Body of pancreas (tissue), 4 donors: ENCODE measurements around the gene E2F3.

ENCODE experiments used
- POLR2A ChIP-seq, 3 donors: fragments of 450-650 bp; IDR thresholded peaks; one replicate each; pipeline ENCODE4 v1.6.1; 2016; ENCODE audit warnings: antibody characterized with exemption in 3 of 3, mild to moderate bottlenecking in 2 of 3
- TF ChIP-seq, protein P1 (sequence below), 7 experiments: fragments of 450-650 bp in 4 of 7; fragments of 200-600 bp in 3 of 7; sonication (generic) in 3 of 7; IDR thresholded peaks; one replicate each; pipeline ENCODE4 v1.5.1; 2016 to 2019; ENCODE audit warnings: antibody characterized with exemption in 7 of 7

DNA sequence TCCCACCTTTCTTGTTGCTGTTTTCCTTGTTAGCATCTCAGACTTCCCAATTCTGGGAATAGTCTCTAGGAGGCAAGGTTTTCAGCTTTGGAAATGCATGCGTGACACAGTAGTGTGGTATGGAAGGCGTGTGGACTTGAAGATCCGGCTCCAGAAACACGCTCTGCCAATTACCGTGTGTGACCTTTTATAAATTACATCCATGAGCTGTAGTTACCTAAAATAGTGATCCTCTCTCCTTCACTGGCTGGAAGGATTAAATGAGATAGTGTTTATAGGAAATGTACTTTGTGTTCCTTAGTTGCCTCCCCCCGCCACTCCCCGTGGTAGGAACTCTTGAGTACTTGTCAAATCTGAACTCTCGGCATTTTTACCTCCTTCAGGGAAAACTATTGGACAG, 13.0 kb downstream of the E2F3 start:
- TF ChIP-seq POLR2A (IDR thresholded peaks at IDR 0.05): no peak
- TF ChIP-seq, protein P1, sequence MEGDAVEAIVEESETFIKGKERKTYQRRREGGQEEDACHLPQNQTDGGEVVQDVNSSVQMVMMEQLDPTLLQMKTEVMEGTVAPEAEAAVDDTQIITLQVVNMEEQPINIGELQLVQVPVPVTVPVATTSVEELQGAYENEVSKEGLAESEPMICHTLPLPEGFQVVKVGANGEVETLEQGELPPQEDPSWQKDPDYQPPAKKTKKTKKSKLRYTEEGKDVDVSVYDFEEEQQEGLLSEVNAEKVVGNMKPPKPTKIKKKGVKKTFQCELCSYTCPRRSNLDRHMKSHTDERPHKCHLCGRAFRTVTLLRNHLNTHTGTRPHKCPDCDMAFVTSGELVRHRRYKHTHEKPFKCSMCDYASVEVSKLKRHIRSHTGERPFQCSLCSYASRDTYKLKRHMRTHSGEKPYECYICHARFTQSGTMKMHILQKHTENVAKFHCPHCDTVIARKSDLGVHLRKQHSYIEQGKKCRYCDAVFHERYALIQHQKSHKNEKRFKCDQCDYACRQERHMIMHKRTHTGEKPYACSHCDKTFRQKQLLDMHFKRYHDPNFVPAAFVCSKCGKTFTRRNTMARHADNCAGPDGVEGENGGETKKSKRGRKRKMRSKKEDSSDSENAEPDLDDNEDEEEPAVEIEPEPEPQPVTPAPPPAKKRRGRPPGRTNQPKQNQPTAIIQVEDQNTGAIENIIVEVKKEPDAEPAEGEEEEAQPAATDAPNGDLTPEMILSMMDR (IDR thresholded peaks at IDR 0.05): no peak
